ENCODE data around the gene GSTP1. TPM values are rescaled to one million over a fixed set of nuclear protein-coding genes. Genes with fewer than 3 reads are reported as not detected.
"Not testable (repeated sequence)": the region's sequence is repeated elsewhere in the genome, so short reads cannot be mapped to it uniquely, and the experiment has no call there.

Gene GSTP1
- polyA plus RNA-seq, 1 experiment = 883 TPM

- ChIA-PET CTCF (interaction anchor here (1.0 to 10.0 kb wide), 3 partner anchors 8 to 53 kb away, joined by 4 to 88 read pairs (median 4); partner anchors contain the start of gene NUDT8), POLR2A (no interaction called here)
- DNase-seq (ENCODE audit: low read depth) = no peak
- Histone ChIP-seq H3K36me3 (ENCODE audit: control insufficient read depth, insufficient read depth, low read length) (peaks cover 7% of the 10 kb centered on the region), H3K4me3 (ENCODE audit: low read depth, low read length) (no peak overlapping the region), H3K27me3 (ENCODE audit: control insufficient read depth, insufficient read depth, low read length) (peaks cover 16% of the 10 kb centered on the region)
- TF ChIP-seq CTCF (IDR thresholded peaks at IDR 0.05; ENCODE audit: insufficient read depth, low read depth, low read length) = no peak
These were observed 33.0 kb downstream of the GSTP1 start for GRCh38 chr11:67616431-67617242.

- peaks cover 4% of the 10 kb centered on the region for H3K36me3 ChIP-seq (ENCODE audit: control insufficient read depth, insufficient read depth, low read length)
- ChIA-PET POLR2A (no interaction called here), CTCF (interaction anchor here (1.0 to 10.0 kb wide), 2 partner anchors 9 to 11 kb away, joined by 4 to 88 read pairs; partner anchors contain the start of gene NUDT8)
- H3K4me3 ChIP-seq (ENCODE audit: low read depth, low read length) = no peak overlapping the region
- no peak for DNase-seq (ENCODE audit: low read depth)
- no peak for TF ChIP-seq CTCF (IDR thresholded peaks at IDR 0.05; ENCODE audit: insufficient read depth, low read depth, low read length)
- peaks cover 16% of the 10 kb centered on the region for H3K27me3 ChIP-seq (ENCODE audit: control insufficient read depth, insufficient read depth, low read length)
These were observed 33.8 kb downstream of the GSTP1 start for GRCh38 chr11:67617243-67617953.

- CTCF ChIA-PET = interaction anchor here (1.0 to 10.0 kb wide), 2 partner anchors 10 to 36 kb away, joined by 3 to 88 read pairs; partner anchors contain the start of gene NUDT8
- DNase-seq (ENCODE audit: low read depth); H3K4me3 ChIP-seq (ENCODE audit: low read depth, low read length); H3K36me3 ChIP-seq (ENCODE audit: control insufficient read depth, insufficient read depth, low read length); POLR2A ChIA-PET: not testable (repeated sequence)
- H3K27me3 ChIP-seq (ENCODE audit: control insufficient read depth, insufficient read depth, low read length) = peaks cover 16% of the 10 kb centered on the region
These were observed 35.5 kb downstream of the GSTP1 start for GRCh38 chr11:67618901-67619659.

GRCh38 chr11:67619683-67620618, 36.3 kb downstream of the GSTP1 start:
- CTCF ChIA-PET = interaction anchor here (1.0 to 10.0 kb wide), 2 partner anchors 9 to 37 kb away, joined by 3 to 88 read pairs; partner anchors contain the start of gene NUDT8
- not testable (repeated sequence) for DNase-seq (ENCODE audit: low read depth)

GRCh38 chr11:67620621-67621020, 37.0 kb downstream of the GSTP1 start:
- POLR2A ChIA-PET; H3K36me3 ChIP-seq (ENCODE audit: control insufficient read depth, insufficient read depth, low read length); H3K4me3 ChIP-seq (ENCODE audit: low read depth, low read length); DNase-seq (ENCODE audit: low read depth): not testable (repeated sequence)
- CTCF ChIA-PET = interaction anchor here (10.0 kb wide), 1 partner anchor 8 kb away, joined by 88 read pairs; the partner anchor contains the start of gene NUDT8
- H3K27me3 ChIP-seq (ENCODE audit: control insufficient read depth, insufficient read depth, low read length) = peaks cover 13% of the 10 kb centered on the region

More at GRCh38 chr11:67619683-67620618, 36.3 kb downstream of the GSTP1 start:
- peaks cover 16% of the 10 kb centered on the region for H3K27me3 ChIP-seq (ENCODE audit: control insufficient read depth, insufficient read depth, low read length)
- H3K36me3 ChIP-seq (ENCODE audit: control insufficient read depth, insufficient read depth, low read length); POLR2A ChIA-PET; H3K4me3 ChIP-seq (ENCODE audit: low read depth, low read length): not testable (repeated sequence)

- DNase-seq (ENCODE audit: low read depth); CTCF ChIA-PET; H3K36me3 ChIP-seq (ENCODE audit: control insufficient read depth, insufficient read depth, low read length); POLR2A ChIA-PET; H3K27me3 ChIP-seq (ENCODE audit: control insufficient read depth, insufficient read depth, low read length); H3K4me3 ChIP-seq (ENCODE audit: low read depth, low read length): not testable (repeated sequence)
These were observed 38.3 kb downstream of the GSTP1 start for GRCh38 chr11:67621928-67622327.

- POLR2A ChIA-PET; H3K27me3 ChIP-seq (ENCODE audit: control insufficient read depth, insufficient read depth, low read length); CTCF ChIA-PET; H3K36me3 ChIP-seq (ENCODE audit: control insufficient read depth, insufficient read depth, low read length); H3K4me3 ChIP-seq (ENCODE audit: low read depth, low read length); DNase-seq (ENCODE audit: low read depth): not testable (repeated sequence)
These were observed 39.3 kb downstream of the GSTP1 start for GRCh38 chr11:67622905-67623304.

GRCh38 chr11:67623795-67624194, 40.2 kb downstream of the GSTP1 start:
- POLR2A ChIA-PET; H3K4me3 ChIP-seq (ENCODE audit: low read depth, low read length); H3K27me3 ChIP-seq (ENCODE audit: control insufficient read depth, insufficient read depth, low read length); DNase-seq (ENCODE audit: low read depth); H3K36me3 ChIP-seq (ENCODE audit: control insufficient read depth, insufficient read depth, low read length); CTCF ChIA-PET: not testable (repeated sequence)

GRCh38 chr11:67626131-67626833, 42.7 kb downstream of the GSTP1 start:
- CTCF ChIA-PET = interaction anchor here (1.2 to 6.3 kb wide), 2 partner anchors 10 to 17 kb away, joined by 3 to 88 read pairs; no protein-coding TSS in a partner anchor
- H3K36me3 ChIP-seq (ENCODE audit: control insufficient read depth, insufficient read depth, low read length); POLR2A ChIA-PET; H3K4me3 ChIP-seq (ENCODE audit: low read depth, low read length); DNase-seq (ENCODE audit: low read depth); H3K27me3 ChIP-seq (ENCODE audit: control insufficient read depth, insufficient read depth, low read length): not testable (repeated sequence)
